Measurements from ENCODE around the gene BABAM2. TPM values are rescaled to one million over a fixed set of nuclear protein-coding genes. Genes with fewer than 3 reads are reported as not detected.

BABAM2 gene
- total RNA-seq, 1 experiment from 2014 or later, result 40.8 TPM

- no peaks in the 10 kb centered on the region for H3K9me2 ChIP-seq (replicated peaks; ENCODE audit: insufficient read depth, low read length)
- H3K36me3 ChIP-seq (ENCODE audit: insufficient read depth, low read length), result no peaks in the 10 kb centered on the region
- H3K4me3 ChIP-seq (ENCODE audit: low read length), result no peak overlapping the region
- H3K9me3 ChIP-seq (ENCODE audit: low read length), result no peaks in the 10 kb centered on the region
- no peak overlapping the region for H3K4me2 ChIP-seq (ENCODE audit: low read depth, low read length, poor library complexity, severe bottlenecking)
- no peak for DNase-seq
- H4K20me1 ChIP-seq (ENCODE audit: insufficient read depth, low read depth, low read length), result 0 out of 2 replicates have a peak, but pooled peaks cover 10% of the 10 kb centered on the region
- no peaks in the 10 kb centered on the region for H3K27me3 ChIP-seq (ENCODE audit: low read length)
- no peak overlapping the region for H3K27ac ChIP-seq (ENCODE audit: low read length)
- no peaks in the 10 kb centered on the region for H3K79me2 ChIP-seq (ENCODE audit: low read length)
- no peaks in the 10 kb centered on the region for H3K4me1 ChIP-seq (ENCODE audit: low read length)
- H2AFZ ChIP-seq (ENCODE audit: low read length), result no peak overlapping the region
- no peak overlapping the region for H3K9ac ChIP-seq (ENCODE audit: low read length)
Measured at GRCh38 chr2:28209261-28209691, 318.7 kb downstream of the BABAM2 start.

- H3K4me3 ChIP-seq (ENCODE audit: low read length), result no peak overlapping the region
- H2AFZ ChIP-seq (ENCODE audit: low read length), result no peak overlapping the region
- H3K9me3 ChIP-seq (ENCODE audit: low read length), result no peaks in the 10 kb centered on the region
- no peaks in the 10 kb centered on the region for H3K27me3 ChIP-seq (ENCODE audit: low read length)
- peaks cover 10% of the 10 kb centered on the region; the same call in 1 of the 2 replicates for H4K20me1 ChIP-seq (ENCODE audit: insufficient read depth, low read depth, low read length)
- no peaks in the 10 kb centered on the region for H3K79me2 ChIP-seq (ENCODE audit: low read length)
- no peak overlapping the region for H3K9ac ChIP-seq (ENCODE audit: low read length)
- no peak overlapping the region for H3K4me2 ChIP-seq (ENCODE audit: low read depth, low read length, poor library complexity, severe bottlenecking)
- H3K36me3 ChIP-seq (ENCODE audit: insufficient read depth, low read length), result no peaks in the 10 kb centered on the region
- H3K9me2 ChIP-seq (replicated peaks; ENCODE audit: insufficient read depth, low read length), result no peaks in the 10 kb centered on the region
- DNase-seq, result no peak
- H3K4me1 ChIP-seq (ENCODE audit: low read length), result no peaks in the 10 kb centered on the region
- no peak overlapping the region for H3K27ac ChIP-seq (ENCODE audit: low read length)
Measured at GRCh38 chr2:28209864-28210263, 319.3 kb downstream of the BABAM2 start.

DNA sequence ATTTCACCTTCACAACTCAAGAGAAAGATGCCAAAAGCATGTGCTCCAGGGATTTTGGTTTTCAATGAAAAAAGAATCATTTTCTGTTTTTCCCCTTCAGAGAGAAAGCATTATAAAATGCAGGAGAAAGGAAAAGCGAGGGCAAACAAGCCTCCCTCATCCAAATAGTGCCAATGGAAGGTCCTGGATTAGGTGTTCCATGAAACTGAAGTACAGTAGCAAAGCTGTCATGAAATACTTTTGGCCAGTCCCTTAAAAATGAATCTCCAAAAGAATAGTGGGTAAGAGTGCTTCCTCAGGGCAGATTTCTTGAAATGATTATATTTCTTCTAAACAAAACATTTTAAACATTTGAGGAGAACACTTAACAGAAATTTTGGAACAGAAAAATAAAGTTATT, 320.0 kb downstream of the BABAM2 start:
- no peaks in the 10 kb centered on the region for H3K4me1 ChIP-seq (ENCODE audit: low read length)
- H3K9me2 ChIP-seq (replicated peaks; ENCODE audit: insufficient read depth, low read length), result no peaks in the 10 kb centered on the region
- no peaks in the 10 kb centered on the region for H3K36me3 ChIP-seq (ENCODE audit: insufficient read depth, low read length)
- DNase-seq, result no peak
- no peaks in the 10 kb centered on the region for H3K9me3 ChIP-seq (ENCODE audit: low read length)
- H3K4me3 ChIP-seq (ENCODE audit: low read length), result no peak overlapping the region
- no peak overlapping the region for H3K9ac ChIP-seq (ENCODE audit: low read length)
- no peak overlapping the region for H2AFZ ChIP-seq (ENCODE audit: low read length)
- H3K4me2 ChIP-seq (ENCODE audit: low read depth, low read length, poor library complexity, severe bottlenecking), result no peak overlapping the region
- H3K27ac ChIP-seq (ENCODE audit: low read length), result no peak overlapping the region
- no peaks in the 10 kb centered on the region for H3K27me3 ChIP-seq (ENCODE audit: low read length)
- peaks cover 10% of the 10 kb centered on the region; the same call in 1 of the 2 replicates for H4K20me1 ChIP-seq (ENCODE audit: insufficient read depth, low read depth, low read length)
- no peaks in the 10 kb centered on the region for H3K79me2 ChIP-seq (ENCODE audit: low read length)

- Histone ChIP-seq H3K36me3 (ENCODE audit: insufficient read depth, low read length) (no peaks in the 10 kb centered on the region), H2AFZ (ENCODE audit: low read length) (no peak overlapping the region), H3K4me3 (ENCODE audit: low read length) (no peak overlapping the region), H3K27me3 (ENCODE audit: low read length) (no peaks in the 10 kb centered on the region), H3K27ac (ENCODE audit: low read length) (no peak overlapping the region), H3K4me2 (ENCODE audit: low read depth, low read length, poor library complexity, severe bottlenecking) (no peak overlapping the region), H3K79me2 (ENCODE audit: low read length) (no peaks in the 10 kb centered on the region), H3K9me3 (ENCODE audit: low read length) (no peaks in the 10 kb centered on the region), H3K9ac (ENCODE audit: low read length) (no peak overlapping the region), H3K4me1 (ENCODE audit: low read length) (no peaks in the 10 kb centered on the region), H3K9me2 (replicated peaks; ENCODE audit: insufficient read depth, low read length) (no peaks in the 10 kb centered on the region), H4K20me1 (ENCODE audit: insufficient read depth, low read depth, low read length) (peaks cover 4% of the 10 kb centered on the region)
- DNase-seq, result no peak
Measured at GRCh38 chr2:28216331-28216730, 325.8 kb downstream of the BABAM2 start.

- Histone ChIP-seq H3K36me3 (ENCODE audit: insufficient read depth, low read length) (no peaks in the 10 kb centered on the region), H3K79me2 (ENCODE audit: low read length) (no peaks in the 10 kb centered on the region), H3K4me1 (ENCODE audit: low read length) (no peaks in the 10 kb centered on the region), H3K27me3 (ENCODE audit: low read length) (no peaks in the 10 kb centered on the region), H3K9me2 (replicated peaks; ENCODE audit: insufficient read depth, low read length) (no peaks in the 10 kb centered on the region), H3K9ac (ENCODE audit: low read length) (no peak overlapping the region), H3K4me2 (ENCODE audit: low read depth, low read length, poor library complexity, severe bottlenecking) (no peak overlapping the region), H3K4me3 (ENCODE audit: low read length) (no peak overlapping the region), H3K27ac (ENCODE audit: low read length) (no peak overlapping the region), H3K9me3 (ENCODE audit: low read length) (no peaks in the 10 kb centered on the region), H4K20me1 (ENCODE audit: insufficient read depth, low read depth, low read length) (peaks cover 4% of the 10 kb centered on the region), H2AFZ (ENCODE audit: low read length) (no peak overlapping the region)
- DNase-seq, result no peak
Measured at GRCh38 chr2:28217042-28217740, 326.7 kb downstream of the BABAM2 start.

DNA sequence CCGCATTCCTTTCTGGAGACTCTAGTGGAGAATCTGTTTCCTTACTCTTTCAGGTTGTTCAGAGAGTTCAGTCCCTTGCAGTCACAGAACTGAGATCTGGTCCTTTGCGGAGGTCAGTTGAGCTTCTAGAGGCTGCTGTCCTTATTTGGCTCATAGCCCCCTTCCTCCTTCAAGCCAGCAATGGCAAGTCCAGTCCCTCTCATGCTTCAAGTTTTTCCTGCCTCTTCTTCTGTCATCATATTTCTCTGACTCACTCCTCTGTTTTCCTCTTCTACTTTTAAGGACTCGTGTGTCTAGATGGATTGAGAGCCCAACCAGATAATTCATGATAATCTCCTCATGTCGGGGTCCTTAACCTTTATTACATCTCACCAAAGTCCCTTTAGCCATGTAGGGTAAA, 328.6 kb downstream of the BABAM2 start:
- Histone ChIP-seq H4K20me1 (ENCODE audit: insufficient read depth, low read depth, low read length) (peaks cover 4% of the 10 kb centered on the region), H3K9me2 (replicated peaks; ENCODE audit: insufficient read depth, low read length) (no peaks in the 10 kb centered on the region), H3K4me1 (ENCODE audit: low read length) (no peaks in the 10 kb centered on the region), H2AFZ (ENCODE audit: low read length) (no peak overlapping the region), H3K36me3 (ENCODE audit: insufficient read depth, low read length) (no peaks in the 10 kb centered on the region), H3K27ac (ENCODE audit: low read length) (no peak overlapping the region), H3K79me2 (ENCODE audit: low read length) (no peaks in the 10 kb centered on the region), H3K4me2 (ENCODE audit: low read depth, low read length, poor library complexity, severe bottlenecking) (no peak overlapping the region), H3K4me3 (ENCODE audit: low read length) (no peak overlapping the region), H3K9ac (ENCODE audit: low read length) (no peak overlapping the region), H3K27me3 (ENCODE audit: low read length) (no peaks in the 10 kb centered on the region), H3K9me3 (ENCODE audit: low read length) (no peaks in the 10 kb centered on the region)
- no peak for DNase-seq

DNA sequence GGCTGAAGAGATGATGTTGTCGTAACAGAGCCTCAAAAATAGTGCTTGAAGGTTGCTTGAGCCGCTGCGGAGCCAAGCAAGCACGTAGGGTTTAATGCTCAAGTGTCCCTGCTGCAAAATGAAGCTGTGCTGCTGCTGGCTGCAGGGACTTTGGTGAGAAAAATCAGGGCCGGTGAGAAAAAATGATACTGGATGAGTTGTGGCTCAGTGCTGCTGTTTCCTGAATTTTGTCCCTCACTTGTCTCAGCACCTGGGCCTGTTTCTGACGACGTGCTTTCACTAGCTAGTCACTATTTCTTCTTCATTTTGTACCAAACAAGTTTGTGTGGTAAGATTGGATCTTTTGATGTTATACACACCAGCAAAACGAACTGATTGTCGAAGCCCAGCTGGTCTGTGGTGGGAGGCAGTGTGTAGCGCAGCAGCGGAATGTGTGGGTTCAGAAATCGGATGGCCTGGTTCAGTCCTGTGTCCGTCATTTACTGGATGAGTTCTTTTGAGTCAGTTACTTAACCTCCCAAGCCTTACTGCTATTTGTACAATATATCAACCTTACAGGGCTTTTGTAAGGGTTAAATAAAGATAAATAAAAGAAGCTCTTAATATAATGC, 329.3 kb downstream of the BABAM2 start:
- Histone ChIP-seq H3K4me2 (ENCODE audit: low read depth, low read length, poor library complexity, severe bottlenecking) (no peak overlapping the region), H3K4me1 (ENCODE audit: low read length) (no peaks in the 10 kb centered on the region), H3K79me2 (ENCODE audit: low read length) (no peaks in the 10 kb centered on the region), H3K36me3 (ENCODE audit: insufficient read depth, low read length) (no peaks in the 10 kb centered on the region), H3K9me2 (replicated peaks; ENCODE audit: insufficient read depth, low read length) (no peaks in the 10 kb centered on the region), H3K27me3 (ENCODE audit: low read length) (no peaks in the 10 kb centered on the region), H2AFZ (ENCODE audit: low read length) (no peak overlapping the region), H3K9me3 (ENCODE audit: low read length) (no peaks in the 10 kb centered on the region), H3K27ac (ENCODE audit: low read length) (no peak overlapping the region), H3K4me3 (ENCODE audit: low read length) (no peak overlapping the region), H4K20me1 (ENCODE audit: insufficient read depth, low read depth, low read length) (peaks cover 4% of the 10 kb centered on the region; the same call in 1 of the 2 replicates), H3K9ac (ENCODE audit: low read length) (no peak overlapping the region)
- DNase-seq, result no peak

- H3K9ac ChIP-seq (ENCODE audit: low read length), result no peak overlapping the region
- H3K27ac ChIP-seq (ENCODE audit: low read length), result no peak overlapping the region
- peaks cover 6% of the 10 kb centered on the region; the same call in 1 of the 2 replicates for H4K20me1 ChIP-seq (ENCODE audit: insufficient read depth, low read depth, low read length)
Measured at GRCh38 chr2:28224648-28225472, 334.3 kb downstream of the BABAM2 start.

More at GRCh38 chr2:28224648-28225472, 334.3 kb downstream of the BABAM2 start:
- H3K4me3 ChIP-seq (ENCODE audit: low read length), result no peak overlapping the region
- DNase-seq, result no peak
- no peaks in the 10 kb centered on the region for H3K27me3 ChIP-seq (ENCODE audit: low read length)
- H3K9me2 ChIP-seq (replicated peaks; ENCODE audit: insufficient read depth, low read length), result no peaks in the 10 kb centered on the region
- H3K36me3 ChIP-seq (ENCODE audit: insufficient read depth, low read length), result no peaks in the 10 kb centered on the region
- H2AFZ ChIP-seq (ENCODE audit: low read length), result no peak overlapping the region
- H3K4me2 ChIP-seq (ENCODE audit: low read depth, low read length, poor library complexity, severe bottlenecking), result no peak overlapping the region
- no peaks in the 10 kb centered on the region for H3K9me3 ChIP-seq (ENCODE audit: low read length)
- H3K79me2 ChIP-seq (ENCODE audit: low read length), result no peaks in the 10 kb centered on the region
- no peaks in the 10 kb centered on the region for H3K4me1 ChIP-seq (ENCODE audit: low read length)
